Testis (tissue), 2 donors: ENCODE results near the gene HNF4A.

ENCODE experiments used
- POLR2A ChIP-seq: fragments of 450-650 bp; IDR thresholded peaks from one replicate; pipeline ENCODE4 v1.6.1; 2017; ENCODE audit warnings: antibody characterized with exemption, mild to moderate bottlenecking, moderate library complexity
- TF ChIP-seq, protein P1 (sequence below), 3 experiments: fragments of 450-650 bp in 2 of 3; fragments of 200-600 bp in 1 of 3; sonication (generic) in 1 of 3; IDR thresholded peaks; one replicate each; pipeline ENCODE4 v1.5.1; 2016 to 2019; ENCODE audit warnings: antibody characterized with exemption in 3 of 3, mild to moderate bottlenecking in 2 of 3, moderate library complexity in 1 of 3

DNA sequence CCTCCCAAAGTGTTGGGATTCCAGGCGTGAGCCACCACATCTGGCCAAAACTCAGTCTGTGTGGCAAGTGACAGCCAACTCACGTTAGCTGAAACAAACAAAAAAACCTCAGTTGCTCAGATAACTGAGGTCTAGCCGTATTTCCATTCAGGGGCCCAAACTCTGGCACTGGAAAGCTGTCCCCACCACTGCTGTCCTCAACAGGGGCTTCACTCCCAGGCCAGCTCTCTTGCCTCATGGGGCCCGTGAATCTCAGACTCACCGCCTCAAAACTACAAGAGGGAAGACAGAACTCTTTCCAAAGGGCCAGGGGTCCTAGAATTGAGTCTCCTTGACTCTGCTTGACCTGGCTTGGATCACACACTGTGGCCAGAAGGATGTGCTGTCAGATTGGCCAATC, 127.6 kb downstream of the HNF4A start:
- TF ChIP-seq, protein P1, sequence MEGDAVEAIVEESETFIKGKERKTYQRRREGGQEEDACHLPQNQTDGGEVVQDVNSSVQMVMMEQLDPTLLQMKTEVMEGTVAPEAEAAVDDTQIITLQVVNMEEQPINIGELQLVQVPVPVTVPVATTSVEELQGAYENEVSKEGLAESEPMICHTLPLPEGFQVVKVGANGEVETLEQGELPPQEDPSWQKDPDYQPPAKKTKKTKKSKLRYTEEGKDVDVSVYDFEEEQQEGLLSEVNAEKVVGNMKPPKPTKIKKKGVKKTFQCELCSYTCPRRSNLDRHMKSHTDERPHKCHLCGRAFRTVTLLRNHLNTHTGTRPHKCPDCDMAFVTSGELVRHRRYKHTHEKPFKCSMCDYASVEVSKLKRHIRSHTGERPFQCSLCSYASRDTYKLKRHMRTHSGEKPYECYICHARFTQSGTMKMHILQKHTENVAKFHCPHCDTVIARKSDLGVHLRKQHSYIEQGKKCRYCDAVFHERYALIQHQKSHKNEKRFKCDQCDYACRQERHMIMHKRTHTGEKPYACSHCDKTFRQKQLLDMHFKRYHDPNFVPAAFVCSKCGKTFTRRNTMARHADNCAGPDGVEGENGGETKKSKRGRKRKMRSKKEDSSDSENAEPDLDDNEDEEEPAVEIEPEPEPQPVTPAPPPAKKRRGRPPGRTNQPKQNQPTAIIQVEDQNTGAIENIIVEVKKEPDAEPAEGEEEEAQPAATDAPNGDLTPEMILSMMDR (IDR thresholded peaks at IDR 0.05): no peak
- TF ChIP-seq POLR2A: no peak
